NB4 (cell line): ENCODE measurements around the gene COX4I1.

Experiments
- CTCF ChIP-seq: IDR thresholded peaks from one replicate; pipeline ENCODE4 v1.5.1; 2012; ENCODE audit warnings: low read depth, low read length
- POLR2A ChIP-seq: IDR thresholded peaks from 2 replicates; pipeline ENCODE4 v1.6.1; 2011; ENCODE audit warnings: mild to moderate bottlenecking; ENCODE audit not compliant: insufficient read length; ENCODE audit errors: extremely low read depth

DNA sequence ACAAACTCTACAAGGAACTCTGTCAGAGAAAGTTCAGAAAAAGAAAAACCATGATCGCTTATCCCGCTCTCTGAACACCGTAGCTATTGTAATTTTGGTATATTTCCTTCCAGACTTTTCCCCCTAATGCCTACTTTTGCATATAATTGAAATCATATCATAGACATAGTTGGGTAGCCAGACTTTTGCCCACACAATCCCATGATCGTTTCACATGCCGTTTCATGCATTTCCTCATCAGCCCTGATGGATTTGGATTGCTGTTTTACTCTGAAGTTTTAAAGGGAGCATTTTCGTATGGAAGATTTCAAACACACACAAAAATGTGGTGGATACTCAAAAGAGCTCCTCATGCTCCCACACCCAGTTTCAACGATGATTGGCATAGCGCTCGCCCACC lies 31.3 kb downstream of the COX4I1 start:
- TF ChIP-seq CTCF (no peak), POLR2A (no peak)
